SK-N-SH (cell line): ENCODE data around the gene SDK1. TPM values are rescaled to one million over a fixed set of nuclear protein-coding genes. Genes with fewer than 3 reads are reported as not detected.

Experiments used
- CTCF ChIA-PET: fragments of 300-600, 350-600 bp; formaldehyde crosslinking; extraction: SDS; loops from one replicate; lab custom pipeline; 2021; lab: Yijun Ruan, JAX
- POLR2A ChIA-PET: fragments of 350-600 bp; sonication (Branson Sonifier 250); formaldehyde crosslinking; extraction: SDS; loops from one replicate; lab custom pipeline; 2020; ENCODE audit warnings: antibody characterized with exemption, inconsistent platforms; lab: Yijun Ruan, JAX
- DNase-seq: peaks from one replicate; pipeline ENCODE4 v3.0.0; 2012
- H2AFZ ChIP-seq: fragments of 200-600 bp; sonication (generic); 2 replicates; pipeline ENCODE4 v1.8.1; 2016; ENCODE audit warnings: antibody characterized with exemption, mild to moderate bottlenecking, low read depth
- H3F3A ChIP-seq: fragments of 200-600 bp; sonication (generic); replicated peaks from 2 replicates; pipeline ENCODE3; 2016; ENCODE audit warnings: antibody characterized with exemption, mild to moderate bottlenecking; ENCODE audit not compliant: insufficient read depth
- H3K27ac ChIP-seq, 2 experiments: fragments of 200-500 bp in 1 of 2; fragments of 200-600 bp in 1 of 2; sonication (Bioruptor generic) in 1 of 2; sonication (generic), shearing (Covaris generic) in 1 of 2; 2 replicates each; pipeline versions ENCODE4 v1.5.1 to v1.6.1; 2014 to 2016; ENCODE audit warnings: low read depth in 2 of 2, inconsistent platforms in 1 of 2, low read length in 1 of 2, mild to moderate bottlenecking in 1 of 2, mixed read lengths in 1 of 2
- H3K27me3 ChIP-seq: fragments of 200-600 bp; sonication (generic), shearing (Covaris generic); 2 replicates; pipeline ENCODE4 v1.6.1; 2016; ENCODE audit warnings: mixed run types; ENCODE audit not compliant: insufficient read depth
- H3K36me3 ChIP-seq, 2 experiments: fragments of 200-500 bp in 1 of 2; fragments of 200-600 bp in 1 of 2; sonication (Bioruptor generic) in 1 of 2; sonication (generic) in 1 of 2; replicated peaks in 1 of 2; 2 replicates each; pipeline versions ENCODE3 to v1.5.1; 2014 to 2016; ENCODE audit warnings: low read length in 1 of 2, mild to moderate bottlenecking in 1 of 2; ENCODE audit not compliant: insufficient read depth in 2 of 2, control insufficient read depth in 1 of 2
- H3K4me1 ChIP-seq, 2 experiments: fragments of 200-500 bp in 1 of 2; fragments of 200-600 bp in 1 of 2; sonication (Bioruptor generic) in 1 of 2; sonication (generic), shearing (Covaris generic) in 1 of 2; 2 replicates each; pipeline versions ENCODE4 v1.5.1 to v1.6.1; 2014 to 2016; ENCODE audit warnings: low read depth in 1 of 2, low read length in 1 of 2, mixed run types in 1 of 2; ENCODE audit not compliant: insufficient read depth in 2 of 2, control insufficient read depth in 1 of 2
- H3K4me2 ChIP-seq: fragments of 200-600 bp; sonication (generic), shearing (Covaris generic); 2 replicates; pipeline ENCODE4 v1.6.1; 2017; ENCODE audit warnings: mixed run types
- H3K4me3 ChIP-seq, 2 experiments: fragments of 200-500 bp in 1 of 2; fragments of 200-600 bp in 1 of 2; sonication (Bioruptor generic) in 1 of 2; sonication (generic), shearing (Covaris generic) in 1 of 2; 2 replicates each; pipeline versions ENCODE4 v1.5.1 to v1.8.1; 2014 to 2016; ENCODE audit warnings: low read depth in 2 of 2, inconsistent platforms in 1 of 2, low read length in 1 of 2, mild to moderate bottlenecking in 1 of 2, mixed read lengths in 1 of 2, moderate library complexity in 1 of 2
- H3K79me2 ChIP-seq: fragments of 200-600 bp; sonication (generic); 2 replicates; pipeline ENCODE4 v1.8.1; 2017; ENCODE audit warnings: mild to moderate bottlenecking; ENCODE audit not compliant: insufficient read depth
- H3K9ac ChIP-seq: fragments of 200-600 bp; sonication (generic); 2 replicates; pipeline ENCODE4 v1.6.1; 2017; ENCODE audit warnings: mixed run types
- H3K9me2 ChIP-seq: fragments of 200-600 bp; sonication (generic); 2 replicates; pipeline ENCODE4 v1.6.1; 2017; ENCODE audit warnings: mixed run types
- H3K9me3 ChIP-seq: fragments of 200-600 bp; sonication (generic); 2 replicates; pipeline ENCODE4 v1.6.1; 2017; ENCODE audit warnings: mixed run types, mild to moderate bottlenecking, moderate library complexity
- H4K20me1 ChIP-seq: fragments of 200-600 bp; sonication (generic); 2 replicates; pipeline ENCODE4 v1.6.1; 2017; ENCODE audit warnings: mild to moderate bottlenecking, mixed run types; ENCODE audit not compliant: insufficient read depth
- CHD2 ChIP-seq: fragments of 150-350 bp; IDR thresholded peaks from 2 replicates; pipeline ENCODE4 v1.6.1; 2018; ENCODE audit warnings: low read length; ENCODE audit not compliant: partially characterized antibody
- FOSL2 ChIP-seq: IDR thresholded peaks from 2 replicates; pipeline ENCODE4 v1.4.0; 2012; ENCODE audit warnings: low read depth, mild to moderate bottlenecking, moderate library complexity, borderline replicate concordance
- GATA2 ChIP-seq: sonication (generic); formaldehyde crosslinking; IDR thresholded peaks from 2 replicates; pipeline ENCODE4 v1.5.0; 2020; ENCODE audit warnings: mild to moderate bottlenecking, missing genetic modification reagents
- IRF3 ChIP-seq: fragments of 150-350 bp; IDR thresholded peaks from 2 replicates; pipeline ENCODE4 v1.6.1; 2016; ENCODE audit warnings: mild to moderate bottlenecking, low read depth, low read length
- JUND ChIP-seq: IDR thresholded peaks from 2 replicates; pipeline ENCODE4 v1.4.0; 2012
- MAX ChIP-seq: IDR thresholded peaks from 2 replicates; pipeline ENCODE4 v1.4.0; 2012; ENCODE audit warnings: low read depth
- MEF2A ChIP-seq: IDR thresholded peaks from 2 replicates; pipeline ENCODE4 v1.4.0; 2012; ENCODE audit warnings: low read depth, borderline replicate concordance
- MXI1 ChIP-seq: IDR thresholded peaks from 2 replicates; pipeline ENCODE4 v1.6.1; 2012; ENCODE audit warnings: mild to moderate bottlenecking, low read depth, low read length, improper control_type of control experiment
- NFIC ChIP-seq: IDR thresholded peaks from 2 replicates; pipeline ENCODE4 v1.4.0; 2012; ENCODE audit warnings: borderline replicate concordance
- POLR2AphosphoS5 ChIP-seq: IDR thresholded peaks from 2 replicates; pipeline ENCODE4 v1.6.1; 2012; ENCODE audit warnings: low read depth, low read length
- RAD21 ChIP-seq: IDR thresholded peaks from 2 replicates; pipeline ENCODE4 v1.6.1; 2012; ENCODE audit warnings: mild to moderate bottlenecking, low read length
- REST ChIP-seq: IDR thresholded peaks from 2 replicates; pipeline ENCODE4 v1.6.1; 2012; ENCODE audit warnings: mild to moderate bottlenecking, low read depth, low read length, moderate library complexity
- SIN3A ChIP-seq: IDR thresholded peaks from 2 replicates; pipeline ENCODE4 v1.6.1; 2012; ENCODE audit warnings: low read depth, mild to moderate bottlenecking, low read length, moderate library complexity, borderline replicate concordance
- SMC3 ChIP-seq: IDR thresholded peaks from 2 replicates; pipeline ENCODE4 v1.6.1; 2012; ENCODE audit warnings: low read depth, low read length, improper control_type of control experiment
- TCF12 ChIP-seq: IDR thresholded peaks from 2 replicates; pipeline ENCODE4 v1.4.0; 2012
- TEAD4 ChIP-seq: IDR thresholded peaks from 2 replicates; pipeline ENCODE4 v1.4.0; 2012; ENCODE audit warnings: mild to moderate bottlenecking, borderline replicate concordance; ENCODE audit not compliant: insufficient read depth
- USF1 ChIP-seq: IDR thresholded peaks from 2 replicates; pipeline ENCODE4 v1.4.0; 2012; ENCODE audit warnings: low read depth, borderline replicate concordance
- YY1 ChIP-seq: IDR thresholded peaks from 2 replicates; pipeline ENCODE4 v1.4.0; 2012; ENCODE audit warnings: low read depth, mild to moderate bottlenecking
- ZBTB33 ChIP-seq: IDR thresholded peaks from 2 replicates; pipeline ENCODE4 v1.4.0; 2012; ENCODE audit warnings: low read depth, borderline replicate concordance
- WGBS: methylation state at CpG from one replicate; pipeline ENCODE4 v1.1.6; 2017; ENCODE audit warnings: low lambda C conversion rate; 5-methylcytosine and 5-hydroxymethylcytosine counted together
- polyA plus RNA-seq, 3 experiments: library from polyadenylated mRNA; depleted of rRNA; stranded (reverse); fragments of >200 nt; gene quantifications; 2 replicates each; pipeline ENCODE4 v1.2.3, GENCODE V29; 2012

SDK1 gene
- polyA plus RNA-seq, 1 of the 3 experiments (the other 2 are of a cell fraction): 1.2 TPM

- POLR2A ChIA-PET: no interaction called here
- Histone ChIP-seq H3K36me3 (no peaks in the 10 kb centered on the region), H3K4me2 (no peak overlapping the region), H3K9me2 (no peaks in the 10 kb centered on the region), H3K27me3 (no peaks in the 10 kb centered on the region), H3K4me3 (no peak overlapping the region), H2AFZ (no peak overlapping the region), H3K27ac (no peak overlapping the region), H3K4me1 (peaks cover 0 to 16% of the 10 kb centered on the region in 2 experiments; a peak in 1 of 4 replicates), H3F3A (no peaks in the 10 kb centered on the region), H3K9ac (no peak overlapping the region), H3K79me2 (no peaks in the 10 kb centered on the region), H4K20me1 (no peaks in the 10 kb centered on the region), H3K9me3 (no peaks in the 10 kb centered on the region; the same call in 1 of the 2 replicates)
- WGBS: 83% methylated on average over 10 of the region's 14 CpGs
- CTCF ChIA-PET: interaction anchor here (0.5 to 1.5 kb wide), 3 partner anchors 20 to 65 kb away, joined by 3 to 5 read pairs (median 4); no protein-coding TSS in a partner anchor
- DNase-seq: no peak
- no peak for TF ChIP-seq TCF12
- TF ChIP-seq USF1: no peak
- no peak for TF ChIP-seq CHD2
- no peak for TF ChIP-seq POLR2AphosphoS5
- TF ChIP-seq FOSL2: no peak
Measured at GRCh38 chr7:4166340-4166739, 865.3 kb downstream of the SDK1 start.

- no peaks in the 10 kb centered on the region; the same call in 1 of the 2 replicates for H3K9me3 ChIP-seq
- no peak overlapping the region for H3K27ac ChIP-seq
- peaks cover 0 to 16% of the 10 kb centered on the region in 2 experiments; a peak in 1 of 4 replicates for H3K4me1 ChIP-seq
- DNase-seq: no peak
- H3K9me2 ChIP-seq: no peaks in the 10 kb centered on the region
- no peaks in the 10 kb centered on the region for H3F3A ChIP-seq
- no peak overlapping the region for H2AFZ ChIP-seq
- no peak overlapping the region for H3K9ac ChIP-seq
- H3K36me3 ChIP-seq: no peaks in the 10 kb centered on the region
- no peaks in the 10 kb centered on the region for H4K20me1 ChIP-seq
- 63% methylated on average over 8 of the region's 8 CpGs for WGBS
- no peak overlapping the region for H3K4me3 ChIP-seq
- no peaks in the 10 kb centered on the region for H3K79me2 ChIP-seq
- ChIA-PET CTCF (interaction anchor here (0.5 to 1.5 kb wide), 3 partner anchors 19 to 66 kb away, joined by 3 to 5 read pairs (median 4); no protein-coding TSS in a partner anchor), POLR2A (no interaction called here)
- no peaks in the 10 kb centered on the region for H3K27me3 ChIP-seq
- H3K4me2 ChIP-seq: no peak overlapping the region
- TF ChIP-seq SMC3: no peak
- no peak for TF ChIP-seq MAX
- TF ChIP-seq IRF3: no peak
- no peak for TF ChIP-seq JUND
- no peak for TF ChIP-seq RAD21
- TF ChIP-seq TCF12: no peak
- no peak for TF ChIP-seq GATA2 (CRISPR knock-in tag)
- no peak for TF ChIP-seq POLR2AphosphoS5
- TF ChIP-seq USF1: no peak
- TF ChIP-seq REST: no peak
- TF ChIP-seq MXI1: no peak
- no peak for TF ChIP-seq TEAD4
- TF ChIP-seq YY1: no peak
- TF ChIP-seq FOSL2: no peak
- no peak for TF ChIP-seq SIN3A
- no peak for TF ChIP-seq MEF2A
- TF ChIP-seq NFIC: no peak
- TF ChIP-seq ZBTB33: no peak
Measured at GRCh38 chr7:4166807-4167206, 865.8 kb downstream of the SDK1 start.
